A673 (cell line): ENCODE data around the gene ACTN4.

Experiments used
- CTCF ChIP-seq: fragments of 300-800, 200-600 bp; sonication (generic); conservative IDR thresholded peaks from 2 replicates; pipeline ENCODE4 v1.5.1; 2017; ENCODE audit warnings: low read depth, mild to moderate bottlenecking, antibody characterized with exemption, low read length, moderate library complexity, mixed read lengths
- EZH2 ChIP-seq: fragments of 200-600 bp; sonication (generic); IDR thresholded peaks from 2 replicates; pipeline ENCODE4 v1.6.1; 2017; ENCODE audit warnings: borderline replicate concordance, low read depth, mild to moderate bottlenecking, mixed read lengths, antibody characterized with exemption, low read length; ENCODE audit not compliant: poor library complexity, severe bottlenecking

- peak; percentile 89 for TF ChIP-seq CTCF
- no peak for TF ChIP-seq EZH2
These were observed 12.5 kb upstream of the ACTN4 start for GRCh38 chr19:38634757-38635482.
